GM18499 (cell line): Measurements from ENCODE around the gene PLCH2.
"Not testable (repeated sequence)": the region's sequence is repeated elsewhere in the genome, so short reads cannot be mapped to it uniquely, and the experiment has no call there.

Experiments used
- ATAC-seq: cut with Tn5 transposase; IDR thresholded peaks from one replicate; pipeline ENCODE4 v1.9.1; 2021; ENCODE audit warnings: moderate number of reproducible peaks; ENCODE audit not compliant: insufficient read depth, unreplicated experiment

PLCH2 gene

DNA sequence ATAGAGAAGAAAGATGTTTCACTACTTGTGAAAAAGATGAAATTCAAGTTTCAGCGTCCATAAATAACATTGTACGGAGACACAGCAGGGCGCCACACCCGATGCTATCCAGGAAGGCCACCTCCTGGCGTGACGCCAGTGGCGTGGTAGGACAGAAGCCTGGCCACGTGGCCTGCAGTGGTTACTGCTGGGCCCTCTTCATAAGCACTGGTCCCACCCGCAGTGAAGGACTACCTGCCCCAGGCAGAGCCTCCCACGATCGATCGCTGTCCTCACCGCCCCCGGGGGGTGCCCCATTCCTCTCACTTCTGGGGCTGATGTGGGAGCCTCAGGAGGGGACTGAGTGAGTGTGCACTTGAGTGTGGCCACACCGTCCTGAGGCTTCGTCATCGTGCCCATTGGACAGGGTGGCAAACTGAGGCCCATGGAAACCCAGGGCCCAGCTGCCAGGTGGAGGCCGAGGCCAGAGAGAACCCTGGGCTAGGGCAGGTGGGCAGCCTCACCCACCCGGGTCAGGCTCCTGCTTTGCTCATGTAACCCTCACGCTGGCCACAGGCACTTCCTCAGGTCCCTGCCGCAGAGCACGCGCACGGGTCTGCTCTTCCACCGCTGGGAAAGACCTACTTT is 65.6 kb downstream of the PLCH2 start:
- ATAC-seq, result no peak

DNA sequence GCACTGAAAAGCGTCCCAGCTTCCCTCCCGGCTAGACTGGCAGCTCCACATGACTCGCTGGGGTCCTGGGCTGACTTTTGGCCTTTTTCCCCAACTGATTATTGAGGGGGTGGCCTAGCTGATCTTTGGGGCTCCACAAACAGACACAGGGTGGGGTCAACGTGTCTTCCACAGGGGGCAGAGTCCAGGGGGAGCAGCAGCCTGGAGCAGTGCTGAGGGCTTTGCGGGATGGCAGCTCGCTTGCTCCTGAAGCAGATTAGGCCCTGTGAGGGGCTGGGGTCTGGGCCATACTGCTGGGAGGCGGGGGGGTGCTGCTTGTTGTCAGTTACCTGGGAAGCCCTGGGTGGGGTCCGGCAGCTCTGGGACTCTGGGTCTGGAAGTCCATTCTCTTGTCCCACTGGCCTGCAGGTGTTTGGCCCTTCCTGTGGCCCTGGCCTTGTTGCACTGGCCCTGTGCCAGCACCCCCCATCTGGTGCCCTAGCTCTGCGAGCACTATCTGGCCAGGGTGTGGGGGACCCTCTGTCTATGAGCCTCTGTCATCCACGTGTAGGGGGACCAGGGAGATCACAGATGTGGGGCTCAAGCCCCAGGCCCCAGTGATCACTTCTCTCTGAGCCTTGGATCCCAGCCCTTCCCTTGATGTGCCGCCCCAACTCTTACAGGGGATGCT is 66.3 kb downstream of the PLCH2 start:
- ATAC-seq, result no peak

DNA sequence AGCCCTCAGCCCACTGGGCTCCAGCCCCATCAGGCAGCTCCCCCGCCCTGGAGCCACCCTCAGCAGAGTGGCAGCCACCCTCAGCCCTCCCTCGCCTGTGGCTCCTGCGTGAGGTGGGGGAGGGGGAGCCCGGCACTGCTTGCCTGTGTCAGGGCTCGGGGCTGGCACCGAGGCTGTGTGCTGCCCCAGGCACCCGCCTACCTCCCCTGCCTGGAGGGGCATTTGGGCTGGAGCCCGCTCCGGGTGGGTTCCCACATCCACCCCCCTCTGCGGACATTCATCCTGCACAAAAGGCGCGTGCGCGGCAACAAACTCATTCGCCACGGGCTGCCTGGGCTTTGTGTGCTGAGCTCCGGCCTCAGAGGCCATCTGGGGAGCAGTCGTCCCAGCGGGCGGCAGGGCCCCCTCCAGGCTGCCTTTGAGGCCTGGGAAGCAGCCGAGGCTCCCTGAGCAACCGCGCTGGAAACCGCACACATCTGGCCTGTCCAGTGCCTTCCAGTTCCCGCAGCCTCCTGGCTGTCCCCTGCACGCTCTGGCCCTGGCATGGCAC is 67.5 kb downstream of the PLCH2 start:
- ATAC-seq, result no peak

DNA sequence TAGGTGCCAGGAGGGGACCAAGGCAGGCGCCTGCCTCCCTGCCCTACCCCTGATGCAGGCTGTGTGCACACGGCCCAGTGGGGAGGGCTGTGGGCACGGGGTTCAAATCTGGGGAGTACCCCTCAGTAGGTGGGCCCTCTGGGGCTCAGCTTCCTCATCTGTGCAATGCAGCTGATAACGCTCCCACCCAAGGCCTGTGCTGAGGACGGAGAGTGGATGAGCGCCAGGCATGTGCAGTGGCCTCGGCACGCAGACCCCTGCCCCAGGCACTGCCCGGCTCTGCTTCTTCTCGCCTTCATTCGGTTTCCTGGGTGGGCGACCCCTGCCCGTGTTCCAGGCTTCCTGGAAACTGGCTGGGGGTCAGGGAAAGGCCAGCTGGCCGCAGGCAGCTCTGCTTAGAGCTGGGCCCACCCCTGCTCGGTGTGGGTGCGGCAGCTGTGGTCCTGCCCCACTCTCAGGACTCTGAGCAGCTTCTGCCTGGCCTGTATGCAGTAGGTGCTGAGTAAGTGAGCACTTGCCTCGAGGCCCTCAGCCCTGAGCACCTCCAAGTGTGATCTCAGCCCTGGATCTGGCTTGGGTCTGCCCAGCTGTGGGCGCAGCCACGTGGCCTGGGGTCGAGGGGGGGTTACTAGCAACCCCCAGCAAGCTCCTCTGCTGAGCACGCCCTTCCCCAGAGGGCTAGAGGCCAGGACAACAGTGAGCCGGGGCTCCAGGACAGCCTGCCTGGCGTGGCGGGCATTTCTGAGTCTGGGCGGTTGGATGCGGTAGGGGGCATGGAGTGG is 68.2 kb downstream of the PLCH2 start:
- no peak for ATAC-seq

DNA sequence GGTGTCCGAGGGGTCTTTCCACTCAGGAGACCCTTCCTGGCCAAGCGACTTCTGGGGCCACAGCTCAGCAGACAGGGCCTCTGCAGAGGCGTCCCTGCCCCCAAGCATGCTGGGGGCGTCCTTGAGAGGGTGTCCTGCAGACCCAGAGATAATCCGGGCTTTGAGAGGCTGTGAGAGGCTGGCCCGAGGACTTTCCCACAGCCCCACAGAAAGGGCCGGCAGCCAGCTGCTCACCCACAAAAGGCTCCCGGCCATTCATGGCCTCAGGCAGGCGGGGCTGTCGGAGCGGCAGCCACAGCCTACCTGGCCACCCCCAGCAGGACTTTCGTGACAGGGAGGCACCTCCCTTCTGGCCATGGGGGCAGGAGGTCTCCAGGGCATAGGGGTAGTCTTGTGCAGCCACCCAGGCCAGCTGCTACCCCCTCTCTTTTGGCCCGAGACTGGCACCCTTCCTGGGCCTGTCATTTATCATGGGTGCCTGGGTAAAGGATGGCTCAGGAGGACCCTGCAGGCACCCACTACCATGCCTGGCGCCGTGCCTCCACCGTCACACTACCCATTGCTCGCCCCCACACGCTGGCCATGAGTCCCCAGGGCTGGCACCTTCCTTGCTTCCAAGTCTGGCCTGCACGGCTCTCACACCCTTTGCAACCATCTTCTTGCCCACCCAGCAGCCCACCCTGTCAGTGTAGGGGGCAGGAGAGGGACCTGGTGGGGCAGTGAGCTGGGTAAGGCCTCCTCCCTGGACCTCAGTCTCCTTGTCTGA is 69.0 kb downstream of the PLCH2 start:
- no peak for ATAC-seq

DNA sequence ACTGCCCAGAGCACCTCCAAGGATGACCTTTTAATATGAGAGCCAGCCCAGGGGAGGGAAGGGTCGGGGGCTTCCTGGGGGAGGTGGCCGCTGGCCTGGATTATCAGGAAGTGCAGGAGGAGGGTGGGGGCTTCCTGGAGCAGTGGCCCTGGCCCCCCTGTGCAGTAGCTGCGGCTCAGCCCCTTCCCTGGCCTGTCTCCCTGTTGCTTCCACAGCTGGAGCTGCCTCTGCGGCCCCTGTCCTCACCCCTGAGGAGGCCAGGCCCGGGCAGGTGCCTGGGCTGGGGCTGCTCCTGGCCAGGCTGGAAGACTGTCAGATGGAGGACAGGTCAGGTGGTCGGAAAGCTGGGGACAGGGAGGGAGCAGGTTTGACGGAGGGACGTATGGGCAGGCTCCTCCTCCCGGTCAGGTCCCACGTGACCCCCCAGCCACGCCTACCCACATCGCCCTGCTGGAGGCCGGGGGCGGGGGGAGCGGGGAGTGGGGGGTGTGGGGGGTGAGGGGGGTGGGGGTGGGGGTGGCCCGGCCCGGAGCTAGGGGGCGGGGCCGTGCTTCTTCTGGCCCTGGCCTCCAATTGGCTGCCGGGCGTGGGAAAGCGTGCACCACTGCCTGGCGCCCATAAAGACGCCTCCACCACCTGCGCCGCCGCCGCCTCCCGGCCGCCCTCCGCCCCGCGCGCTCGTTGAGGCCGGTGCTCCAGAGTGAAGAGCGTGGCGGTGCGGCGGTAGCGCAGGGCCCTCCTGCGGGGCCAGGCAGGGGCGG is 69.8 kb downstream of the PLCH2 start:
- no peak for ATAC-seq

DNA sequence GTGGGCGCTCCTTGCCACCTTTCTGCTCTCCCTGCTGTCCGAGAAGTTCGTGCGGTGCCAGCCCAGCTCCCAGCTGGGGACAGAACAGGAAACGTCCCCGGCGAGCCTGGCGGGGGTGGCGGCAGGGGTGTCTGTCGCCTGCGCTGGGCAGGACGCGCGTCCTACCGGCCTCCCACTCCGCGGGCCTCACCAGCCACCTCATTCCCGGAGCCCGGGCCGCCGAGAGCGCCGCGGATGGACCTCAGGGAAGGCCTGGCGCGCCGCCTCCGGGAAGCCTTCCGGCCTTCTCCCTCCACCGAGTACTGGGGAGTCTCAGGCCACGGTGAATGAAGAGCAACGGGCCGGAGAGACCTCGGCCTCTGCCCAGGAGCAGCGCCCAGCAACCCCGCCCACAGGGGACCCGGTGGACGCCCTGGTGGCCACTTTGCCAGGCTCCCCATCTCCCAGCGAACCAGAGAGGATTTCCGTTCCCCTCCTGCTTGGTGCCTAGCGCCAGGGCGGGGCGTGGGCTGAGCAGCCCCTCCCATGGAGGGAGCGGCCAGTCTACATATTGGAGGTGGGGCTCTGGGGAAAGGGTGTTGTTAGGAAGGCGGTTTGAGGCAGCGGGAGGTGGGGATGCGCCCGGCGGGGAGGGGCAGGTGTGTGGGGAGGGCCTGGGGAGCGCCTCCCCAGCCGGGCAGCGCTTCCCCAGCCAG is 70.6 kb downstream of the PLCH2 start:
- ATAC-seq, result no peak

DNA sequence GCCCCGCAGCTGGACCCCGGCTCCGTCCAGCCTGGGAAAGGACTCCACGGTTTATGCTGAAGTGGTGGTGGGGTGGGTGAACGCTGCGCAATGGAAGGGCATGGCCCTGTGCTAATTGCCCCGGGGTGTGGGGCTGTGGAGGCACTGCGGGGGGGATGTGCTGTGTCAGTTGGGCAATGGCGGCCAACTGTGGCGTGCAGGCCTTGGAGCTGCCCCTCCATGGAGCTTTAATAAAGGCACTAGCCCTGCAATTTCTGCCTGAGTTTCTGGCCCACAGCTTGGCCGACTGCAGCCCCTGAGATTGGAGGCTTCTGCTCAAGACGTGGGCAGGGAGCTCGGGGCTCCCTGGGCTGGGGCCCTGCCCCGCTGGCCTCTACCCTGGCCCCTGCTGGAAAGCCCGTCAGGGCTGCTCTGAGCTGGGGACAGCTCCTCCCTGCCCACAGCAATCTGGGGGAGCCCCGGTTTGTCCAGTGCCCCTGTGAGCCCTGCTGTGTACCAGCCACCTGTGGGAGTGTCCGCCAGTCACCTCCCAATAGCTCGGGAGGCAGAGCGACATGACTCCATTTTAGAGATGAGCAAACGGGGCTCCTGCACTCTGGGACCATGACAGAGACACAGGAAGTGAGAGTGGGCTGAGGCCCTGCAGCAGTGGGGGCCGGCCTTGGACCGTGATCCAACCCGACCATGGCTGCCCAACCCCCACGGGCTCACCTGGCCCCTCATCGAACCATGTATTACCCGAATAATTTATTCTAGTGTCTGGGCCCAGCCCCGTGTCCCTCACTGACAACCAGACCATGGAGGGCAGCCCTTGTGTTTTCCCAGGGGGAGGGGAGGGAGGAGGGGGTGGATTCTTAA is 71.3 kb downstream of the PLCH2 start:
- no peak for ATAC-seq

DNA sequence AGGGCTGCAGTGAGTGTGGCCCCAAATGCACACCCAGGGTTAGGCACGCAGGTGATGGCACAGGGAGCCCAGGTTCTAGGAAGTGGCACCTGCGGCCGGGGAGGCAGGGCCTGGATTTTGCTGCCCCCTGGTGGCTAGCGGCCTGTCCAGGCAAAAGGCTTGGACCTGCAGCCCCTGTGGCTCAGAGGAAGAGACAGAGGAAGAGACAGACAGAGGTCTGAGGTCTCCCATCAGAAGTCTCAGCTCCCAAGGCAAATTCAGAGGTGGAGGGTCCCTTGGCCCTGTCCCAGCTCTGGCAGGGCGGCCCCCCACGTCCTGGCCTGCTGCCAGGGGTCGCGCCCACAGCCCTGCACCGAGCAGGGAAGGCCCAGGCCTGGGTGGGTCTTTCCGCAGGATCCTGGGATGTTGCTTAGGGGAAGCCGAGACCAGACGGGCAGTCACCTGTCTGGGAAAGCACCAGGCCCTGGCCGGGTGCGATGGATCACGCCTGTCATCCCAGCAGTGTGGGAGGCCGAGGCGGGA is 72.0 kb downstream of the PLCH2 start:
- ATAC-seq, result no peak

DNA sequence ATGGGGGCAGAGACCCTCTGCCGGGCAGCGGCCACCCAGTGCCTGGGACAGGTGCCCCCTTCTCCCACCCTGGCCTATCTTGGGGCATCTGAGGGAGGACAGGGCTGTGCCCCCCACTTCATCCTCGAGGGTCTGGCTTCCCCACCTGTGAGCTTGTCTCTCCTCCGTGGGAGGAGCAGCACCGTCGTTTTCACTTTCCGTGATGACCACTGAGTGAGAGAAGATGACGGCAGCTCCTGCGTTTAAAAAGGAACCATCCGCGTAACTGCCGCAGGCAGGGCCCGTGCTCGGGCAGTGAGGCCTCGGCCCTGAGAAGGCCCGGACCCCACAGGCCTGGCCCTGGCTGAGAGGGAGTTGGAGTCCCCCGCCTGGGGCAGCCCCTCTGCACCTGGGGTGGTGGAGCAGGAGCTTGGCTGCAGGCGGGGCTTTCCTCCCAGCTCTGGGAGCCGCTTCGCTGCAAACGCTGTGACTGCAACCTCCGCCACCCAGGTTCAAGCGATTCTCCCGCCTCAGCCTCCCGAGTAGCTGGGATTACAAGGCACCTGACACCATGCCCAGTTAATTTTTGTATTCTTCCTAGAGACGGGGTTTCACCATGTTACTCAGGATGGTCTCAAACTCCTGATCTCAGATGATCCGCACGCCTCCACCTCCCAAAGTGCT is 73.4 kb downstream of the PLCH2 start:
- not testable (repeated sequence) for ATAC-seq

DNA sequence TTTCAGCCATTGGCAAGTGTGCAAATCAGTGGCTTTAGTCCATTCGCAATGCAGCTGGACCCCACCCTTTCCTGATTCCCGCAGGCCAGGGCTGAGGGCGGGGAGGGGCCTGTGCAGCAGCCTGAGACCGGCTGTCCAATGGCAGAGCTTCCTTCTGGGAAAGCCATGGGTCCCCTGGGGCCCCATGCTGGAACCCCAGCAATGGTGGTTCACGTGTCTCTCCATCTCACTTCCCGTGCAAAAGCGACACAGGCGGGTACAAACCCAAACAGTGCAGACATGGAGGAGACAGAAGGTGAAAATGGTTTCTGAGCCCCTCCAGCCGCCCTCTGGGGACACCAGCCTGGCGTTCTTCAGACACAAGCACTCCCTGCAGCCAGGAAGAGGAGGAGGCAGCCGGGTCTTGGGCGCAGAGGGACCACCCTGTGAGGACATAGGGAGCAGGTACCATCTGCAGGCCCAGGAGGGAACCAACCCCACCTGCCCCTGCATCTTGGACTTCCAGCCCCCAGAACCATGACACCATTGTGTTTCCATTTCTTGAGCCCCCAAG is 74.3 kb downstream of the PLCH2 start:
- ATAC-seq, result not testable (repeated sequence)

DNA sequence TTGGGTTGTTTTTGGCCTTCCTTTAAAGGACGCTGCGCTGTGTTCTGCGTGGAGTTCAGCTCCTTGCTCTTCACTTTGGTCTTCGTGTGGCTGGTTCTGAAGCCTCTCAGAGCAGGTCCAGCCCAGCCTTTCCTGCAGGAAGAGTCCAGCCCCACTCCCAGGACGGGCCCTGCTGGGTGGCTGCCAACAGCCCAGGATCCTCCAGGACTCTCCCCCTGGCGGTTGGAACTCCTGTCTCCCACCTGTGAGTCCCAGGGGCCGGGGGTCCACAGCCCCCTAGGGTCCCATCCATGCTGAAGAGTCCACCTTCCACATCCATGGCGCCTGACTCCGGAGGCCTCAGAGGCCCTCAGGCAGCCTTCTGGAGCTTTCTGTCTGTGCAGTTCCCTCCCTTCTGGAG is 75.5 kb downstream of the PLCH2 start:
- ATAC-seq, result not testable (repeated sequence)

DNA sequence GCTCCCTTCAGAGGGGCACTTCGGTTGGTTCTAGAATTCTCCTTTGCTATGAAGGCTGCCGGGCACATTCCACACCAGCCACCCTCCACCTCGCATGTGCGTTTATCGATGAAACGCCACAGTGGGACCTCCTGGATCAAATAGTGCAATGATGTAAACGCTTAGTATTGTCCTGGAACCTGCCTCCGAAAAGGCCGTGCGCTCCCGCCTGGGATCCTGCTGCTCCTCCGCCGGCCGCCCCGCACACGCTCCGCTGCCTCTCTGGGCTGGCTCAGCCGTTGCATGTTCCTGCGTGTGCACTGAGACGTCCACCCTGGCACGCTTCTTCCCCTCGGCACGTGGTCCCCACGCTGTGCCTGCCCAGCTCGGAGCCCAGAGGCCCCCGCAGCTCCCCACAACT is 76.1 kb downstream of the PLCH2 start:
- no peak for ATAC-seq

DNA sequence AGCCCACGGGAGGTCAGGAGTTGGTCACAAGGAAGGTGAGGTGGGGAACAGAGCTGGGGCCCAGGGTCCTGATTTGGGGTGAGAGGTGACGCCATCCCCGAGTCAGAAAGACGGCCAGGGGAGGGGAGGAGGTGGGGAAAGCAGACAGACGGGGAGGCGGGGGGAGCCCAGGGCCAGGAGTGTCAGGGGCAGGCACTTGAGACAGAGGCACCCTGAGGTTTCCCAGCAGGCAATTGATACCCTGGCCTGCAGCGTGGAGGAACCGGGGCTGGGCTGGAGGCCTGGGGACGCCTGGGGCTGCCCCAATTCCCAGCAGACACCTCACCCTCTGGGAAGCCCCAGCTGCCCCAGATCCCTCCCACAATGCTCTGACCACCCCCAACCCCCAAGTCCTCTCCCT is 77.0 kb downstream of the PLCH2 start:
- not testable (repeated sequence) for ATAC-seq

DNA sequence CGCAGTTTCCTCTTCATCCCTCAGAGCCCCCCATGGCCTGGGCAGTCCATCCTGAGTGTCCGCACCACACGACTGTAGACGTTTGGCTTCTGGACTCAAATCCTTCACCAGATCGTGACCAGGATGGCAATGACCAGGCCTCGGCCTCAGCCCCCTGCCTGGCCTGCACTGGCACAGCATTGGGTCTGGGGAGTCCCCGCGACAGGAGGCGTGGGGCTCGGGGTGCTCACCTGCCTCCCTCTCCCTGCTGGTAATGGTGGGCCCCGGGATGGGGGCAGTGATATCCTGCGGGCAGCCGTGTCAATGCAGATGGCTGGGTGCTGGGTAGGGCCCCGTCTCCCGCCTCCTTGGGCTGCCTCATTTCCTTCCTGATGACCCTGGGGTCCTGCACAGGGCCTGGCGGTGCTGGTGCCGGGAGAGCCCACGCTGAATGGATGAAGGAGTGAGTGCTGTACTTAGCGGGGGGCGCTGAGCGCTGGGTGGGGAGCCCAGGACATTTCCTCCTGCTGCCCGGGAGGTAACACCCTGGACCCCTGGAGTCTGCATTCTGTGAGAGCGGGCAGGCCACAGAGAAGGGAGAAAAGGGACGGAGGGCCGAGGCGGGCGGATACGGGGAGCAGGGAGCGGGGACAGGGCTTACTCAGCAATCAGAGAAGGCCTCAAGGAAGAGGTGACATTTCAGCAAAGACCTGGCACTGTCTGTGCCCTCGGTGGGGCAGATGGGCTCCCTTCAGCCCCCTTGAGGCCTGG is 78.0 kb downstream of the PLCH2 start:
- ATAC-seq, result no peak

DNA sequence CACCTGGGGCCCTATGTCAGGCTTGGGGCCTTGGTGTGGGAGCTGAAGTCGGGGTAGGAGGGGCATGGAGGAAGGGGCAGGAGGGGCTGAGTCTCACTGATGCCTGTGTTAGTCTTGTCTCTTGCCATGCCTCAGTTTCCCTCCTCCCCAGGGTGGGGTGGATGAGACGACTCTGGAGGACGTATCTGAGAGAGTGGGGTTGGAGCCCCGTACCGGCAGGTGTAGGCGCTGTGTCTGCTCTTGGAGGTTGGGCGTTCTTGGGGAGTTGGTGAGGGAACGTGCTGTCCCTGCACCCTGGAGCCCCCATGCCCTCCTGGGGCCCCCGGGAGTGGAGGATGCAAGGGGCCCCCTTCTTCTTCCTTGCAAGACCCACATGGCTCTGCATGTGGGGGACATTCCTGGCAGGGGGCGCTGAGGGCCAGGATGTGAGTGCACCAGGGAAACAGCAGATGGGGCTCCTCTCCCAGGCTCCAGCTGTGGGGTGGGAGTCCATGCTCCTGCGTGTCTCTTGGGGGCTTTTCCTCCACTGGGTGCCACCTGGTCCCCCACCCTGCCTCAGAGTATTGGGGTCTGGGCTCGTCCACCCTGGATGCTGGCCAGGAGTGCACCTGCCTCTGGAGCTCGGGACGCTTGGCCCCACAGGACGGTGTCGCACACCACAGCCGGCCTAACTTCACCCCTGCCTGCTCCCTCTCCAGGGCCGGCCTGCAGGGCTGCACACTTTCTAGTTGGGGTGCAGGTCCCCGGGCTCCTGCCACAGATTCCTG is 78.7 kb downstream of the PLCH2 start:
- ATAC-seq, result no peak
